Measurements from ENCODE around the gene GLIS1.

GRCh38 chr1:53463961-53464899, 274.7 kb downstream of the GLIS1 start:
- TF ChIP-seq CTCF (conservative IDR thresholded peaks at IDR 0.05) (no peak), ZFX (IDR thresholded peaks at IDR 0.05) (no peak)
